IPS DF 19.7 (cell line): ENCODE results near the gene ARSJ.
"Not testable (repeated sequence)": the region's sequence is repeated elsewhere in the genome, so short reads cannot be mapped to it uniquely, and the experiment has no call there.

Experiments
- DNase-seq: peaks from one replicate; pipeline ENCODE4 v3.0.0-alpha.2; 2013; ENCODE audit warnings: low read depth, low spot score

ARSJ gene

GRCh38 chr4:113957956-113958355 lies 21.5 kb downstream of the ARSJ start:
- no peak for DNase-seq

GRCh38 chr4:113955948-113956347 lies 23.5 kb downstream of the ARSJ start:
- no peak for DNase-seq

- no peak for DNase-seq
Measured at GRCh38 chr4:113955411-113955810, 24.0 kb downstream of the ARSJ start.

GRCh38 chr4:113953888-113954287 lies 25.6 kb downstream of the ARSJ start:
- DNase-seq, result no peak

- peak; percentile 42 for DNase-seq
Measured at GRCh38 chr4:113952452-113953029, 26.9 kb downstream of the ARSJ start.

- DNase-seq, result no peak
Measured at GRCh38 chr4:113951263-113951662, 28.2 kb downstream of the ARSJ start.

DNA sequence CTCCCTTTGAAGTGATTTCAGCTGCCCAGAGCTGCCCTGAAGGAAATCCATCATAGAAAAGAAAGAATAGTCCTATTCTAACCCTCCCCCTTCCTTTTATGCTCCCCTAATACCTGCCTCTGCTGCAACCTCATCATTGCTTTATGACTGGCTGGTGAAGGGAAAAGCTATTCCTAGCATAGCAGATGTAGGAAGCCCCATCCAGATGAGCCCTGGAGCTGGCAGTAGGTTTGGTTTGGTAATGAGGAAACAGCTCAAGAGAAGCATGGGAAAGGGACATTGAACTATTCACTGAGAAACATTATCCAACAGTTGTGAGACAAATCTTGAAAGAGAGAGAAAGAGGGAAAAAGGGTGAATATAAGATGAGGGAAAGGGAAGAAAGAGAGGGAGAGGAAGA lies 29.2 kb downstream of the ARSJ start:
- DNase-seq, result no peak

- no peak for DNase-seq
Measured at GRCh38 chr4:113947484-113947883, 32.0 kb downstream of the ARSJ start.

DNA sequence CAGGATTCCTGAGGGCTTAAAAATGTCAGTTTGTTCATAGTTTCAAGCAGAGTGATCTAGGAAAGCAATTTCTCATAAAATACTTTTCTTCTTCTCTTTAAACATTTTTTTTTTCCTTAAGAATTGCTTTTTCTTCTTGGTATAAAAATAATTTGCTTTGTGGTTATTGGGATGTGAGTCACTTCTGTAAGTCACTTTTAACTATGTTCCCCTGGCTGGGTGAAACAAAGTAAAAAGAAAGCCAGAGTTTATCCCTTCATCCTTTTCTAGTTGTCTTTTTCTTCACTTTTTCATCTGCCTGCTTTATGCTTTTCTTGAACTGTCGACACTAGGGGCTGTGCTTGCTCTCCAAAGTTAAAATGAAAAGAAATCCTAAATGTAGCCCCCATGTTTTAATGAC lies 33.5 kb downstream of the ARSJ start:
- no peak for DNase-seq

- DNase-seq, result no peak
Measured at GRCh38 chr4:113943863-113944262, 35.6 kb downstream of the ARSJ start.

DNA sequence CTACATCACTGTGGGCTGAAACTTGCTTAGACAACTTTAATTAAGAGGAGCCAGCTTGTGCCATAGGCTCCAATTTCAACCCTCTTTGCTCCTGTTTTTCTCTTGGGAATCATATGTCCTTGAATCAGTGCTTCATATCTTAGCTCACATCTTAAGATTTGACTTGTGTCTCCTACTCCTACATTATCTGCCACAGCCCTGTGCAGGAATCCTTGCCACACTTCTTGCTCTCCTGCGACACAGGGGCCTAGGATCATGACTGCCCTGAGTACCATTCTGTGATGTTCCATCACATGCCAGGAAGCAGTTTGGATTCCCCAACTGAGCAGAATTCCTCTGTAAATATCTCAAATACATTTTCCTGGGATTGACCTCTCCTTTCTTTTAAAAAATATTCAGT lies 36.4 kb downstream of the ARSJ start:
- DNase-seq, result no peak

- no peak for DNase-seq
Measured at GRCh38 chr4:113941836-113942235, 37.6 kb downstream of the ARSJ start.

GRCh38 chr4:113940103-113940502 lies 39.3 kb downstream of the ARSJ start:
- DNase-seq, result not testable (repeated sequence)

GRCh38 chr4:113935190-113935589 lies 44.3 kb downstream of the ARSJ start:
- no peak for DNase-seq

GRCh38 chr4:113924706-113925105 lies 54.7 kb downstream of the ARSJ start:
- not testable (repeated sequence) for DNase-seq

- no peak for DNase-seq
Measured at GRCh38 chr4:113921089-113921794, 58.2 kb downstream of the ARSJ start.

- no peak for DNase-seq
Measured at GRCh38 chr4:113919611-113920010, 59.8 kb downstream of the ARSJ start.

GRCh38 chr4:113919145-113919544 lies 60.3 kb downstream of the ARSJ start:
- DNase-seq, result no peak

DNA sequence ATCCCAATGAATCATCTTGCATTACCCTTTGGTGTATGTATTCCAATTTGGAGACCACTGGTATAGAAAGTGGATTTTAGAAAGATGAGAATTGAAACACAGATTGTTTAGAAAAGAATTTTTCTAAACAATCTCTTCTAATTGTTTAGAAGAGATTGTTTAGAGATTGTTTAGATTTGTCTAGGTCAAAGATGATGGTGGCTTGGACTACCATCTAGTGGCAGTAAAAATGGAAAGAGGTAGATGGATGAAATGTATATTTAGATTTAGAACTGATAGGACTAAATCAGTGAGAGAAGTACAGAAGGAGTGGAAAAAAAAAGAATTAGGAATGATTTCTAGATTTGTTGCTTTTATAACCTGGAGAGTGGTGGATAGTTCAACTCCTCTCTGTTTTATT lies 70.6 kb downstream of the ARSJ start:
- DNase-seq, result no peak

- DNase-seq, result no peak
Measured at GRCh38 chr4:113907559-113907958, 71.9 kb downstream of the ARSJ start.

GRCh38 chr4:113905301-113905700 lies 74.1 kb downstream of the ARSJ start:
- DNase-seq, result no peak

DNA sequence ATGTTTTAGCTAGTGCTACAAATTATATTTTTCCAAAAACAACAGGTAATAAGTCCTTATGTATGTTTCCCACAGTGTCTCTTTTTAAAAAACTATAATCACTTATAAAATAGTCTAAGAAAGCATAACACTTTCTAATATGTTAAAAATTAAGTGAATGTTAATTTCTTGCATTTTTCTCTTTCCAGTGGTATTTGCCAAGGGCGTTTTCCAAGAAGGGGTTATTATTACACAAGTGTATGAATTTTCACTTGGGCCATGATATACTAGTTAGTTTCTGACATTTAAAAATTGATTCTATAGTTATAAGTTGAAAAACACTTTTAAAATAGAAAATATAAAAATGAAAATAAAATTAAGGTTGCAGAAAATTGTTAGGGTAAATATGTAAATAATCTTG lies 74.6 kb downstream of the ARSJ start:
- no peak for DNase-seq

- no peak for DNase-seq
Measured at GRCh38 chr4:113901994-113902787, 77.3 kb downstream of the ARSJ start.
